Lower leg skin (tissue), 4 donors: ENCODE measurements around the gene FOXL1. TPM values are rescaled to one million over a fixed set of nuclear protein-coding genes. Genes with fewer than 3 reads are reported as not detected.

ENCODE experiments used
- DNase-seq, 2 donors: peaks; one replicate each; pipeline ENCODE4 v3.0.0-alpha.2; 2019; ENCODE audit warnings: low spot score in 2 of 2
- H3K4me3 ChIP-seq: fragments of 200-600 bp; sonication (generic); 2 replicates; pipeline ENCODE4 v1.5.1; 2017; ENCODE audit warnings: mild to moderate bottlenecking, low read depth; ENCODE audit not compliant: poor library complexity, severe bottlenecking
- POLR2A ChIP-seq, 2 donors: fragments of 450-650 bp; IDR thresholded peaks; one replicate each; pipeline ENCODE4 v1.6.1; 2016 to 2017; ENCODE audit warnings: antibody characterized with exemption in 2 of 2, mild to moderate bottlenecking in 1 of 2, moderate library complexity in 1 of 2
- WGBS, 2 donors: methylation state at CpG; one replicate each; pipeline ENCODE4 v1.1.5; 2018; 5-methylcytosine and 5-hydroxymethylcytosine counted together
- intact Hi-C: fragments of 100-400 bp; cut with DNase I; formaldehyde crosslinking; loops from one replicate; pipeline ENCODE4 v1.15.0; 2023; ENCODE audit warnings: low total_unique reads
- total RNA-seq, 4 donors: library from RNA; depleted of rRNA; stranded (reverse); fragments of >200 nt; gene quantifications; one replicate each; pipeline ENCODE4 v1.1.0, GENCODE V29; 2016
- TF ChIP-seq, protein P1 (sequence below), 3 donors: fragments of 450-650 bp; IDR thresholded peaks; one replicate each; pipeline ENCODE4 v1.5.1; 2016; ENCODE audit warnings: antibody characterized with exemption in 3 of 3, mild to moderate bottlenecking in 3 of 3, moderate library complexity in 2 of 3

The FOXL1 gene
- total RNA-seq, 4 donors from 2014 or later: 0.23 to 0.49 TPM; not detected in 2

DNA sequence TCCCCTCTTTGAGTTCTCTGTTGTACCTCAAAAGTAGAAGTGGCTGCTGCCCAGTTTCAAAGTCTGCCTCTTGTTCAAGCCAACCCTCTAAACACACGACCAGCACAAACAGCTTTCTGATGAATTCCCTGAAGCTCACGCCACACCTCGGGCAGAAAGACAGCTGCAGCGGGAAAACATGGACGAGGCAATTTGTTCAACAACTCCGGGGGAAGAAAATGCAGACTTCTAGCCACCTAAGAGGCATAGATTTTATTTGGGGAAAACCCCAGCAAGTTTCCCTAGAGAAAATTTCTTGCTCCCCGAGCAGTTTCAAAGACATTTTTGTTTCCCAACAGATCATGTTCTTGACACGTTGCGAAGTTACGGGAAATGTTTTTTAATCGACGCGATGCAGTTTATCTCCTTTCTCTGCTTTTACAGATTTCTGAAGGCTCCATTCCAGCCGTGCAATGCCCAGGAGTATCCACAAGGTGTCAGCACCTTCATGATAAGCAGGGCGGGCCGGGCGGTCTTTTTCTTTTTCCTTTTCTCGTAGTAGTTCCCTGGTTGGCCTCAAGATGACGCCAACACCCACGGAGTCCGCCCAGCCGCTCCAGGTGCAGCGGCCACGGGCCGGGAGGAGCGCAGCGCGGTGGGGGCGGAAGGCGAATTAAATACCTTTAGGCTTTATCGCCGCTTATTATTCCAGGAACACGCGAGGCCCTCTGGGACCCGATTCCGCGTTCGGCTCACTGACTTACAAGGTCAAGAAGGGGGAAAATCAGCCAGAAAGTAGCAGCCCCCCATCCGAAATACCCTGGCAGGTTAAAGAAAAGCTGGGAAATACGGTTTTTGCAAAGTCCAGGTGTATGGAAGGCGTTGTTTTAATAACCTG, 14.6 kb upstream of the FOXL1 start:
- intact Hi-C loops: no loop called here

DNA sequence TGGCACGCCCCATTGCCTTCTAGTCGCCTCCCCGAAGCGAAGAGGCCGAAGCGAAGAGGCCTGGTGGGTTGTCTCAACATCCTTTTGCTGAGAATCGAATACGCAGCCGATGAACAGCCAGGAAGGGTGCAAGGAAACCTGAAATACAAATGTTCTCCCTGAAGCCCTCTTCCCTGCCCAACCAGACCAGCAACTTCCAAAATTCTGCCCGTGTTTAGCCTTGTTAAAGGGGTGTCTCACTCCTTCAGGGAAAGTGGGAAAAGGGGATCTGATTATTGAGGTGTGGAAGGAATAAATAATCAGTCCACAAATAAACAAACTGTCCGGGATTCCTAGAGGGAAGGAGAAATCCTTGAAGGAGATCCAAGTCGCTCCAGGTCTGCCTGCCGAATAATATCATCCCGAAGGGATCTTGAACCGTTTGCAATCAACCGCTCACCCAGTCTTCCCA, 13.1 kb upstream of the FOXL1 start:
- no peak for DNase-seq
- H3K4me3 ChIP-seq: no peak overlapping the region
- WGBS, 2 donors: 31 to 32% methylated on average over 16 of the region's 16 CpGs
- intact Hi-C loops: loop anchor here (5.0 kb wide), 1 partner anchor 712 kb away; no protein-coding TSS in a partner anchor
- no peak for TF ChIP-seq POLR2A (IDR thresholded peaks at IDR 0.05)
- TF ChIP-seq, protein P1, sequence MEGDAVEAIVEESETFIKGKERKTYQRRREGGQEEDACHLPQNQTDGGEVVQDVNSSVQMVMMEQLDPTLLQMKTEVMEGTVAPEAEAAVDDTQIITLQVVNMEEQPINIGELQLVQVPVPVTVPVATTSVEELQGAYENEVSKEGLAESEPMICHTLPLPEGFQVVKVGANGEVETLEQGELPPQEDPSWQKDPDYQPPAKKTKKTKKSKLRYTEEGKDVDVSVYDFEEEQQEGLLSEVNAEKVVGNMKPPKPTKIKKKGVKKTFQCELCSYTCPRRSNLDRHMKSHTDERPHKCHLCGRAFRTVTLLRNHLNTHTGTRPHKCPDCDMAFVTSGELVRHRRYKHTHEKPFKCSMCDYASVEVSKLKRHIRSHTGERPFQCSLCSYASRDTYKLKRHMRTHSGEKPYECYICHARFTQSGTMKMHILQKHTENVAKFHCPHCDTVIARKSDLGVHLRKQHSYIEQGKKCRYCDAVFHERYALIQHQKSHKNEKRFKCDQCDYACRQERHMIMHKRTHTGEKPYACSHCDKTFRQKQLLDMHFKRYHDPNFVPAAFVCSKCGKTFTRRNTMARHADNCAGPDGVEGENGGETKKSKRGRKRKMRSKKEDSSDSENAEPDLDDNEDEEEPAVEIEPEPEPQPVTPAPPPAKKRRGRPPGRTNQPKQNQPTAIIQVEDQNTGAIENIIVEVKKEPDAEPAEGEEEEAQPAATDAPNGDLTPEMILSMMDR (IDR thresholded peaks at IDR 0.05): no peak

More for the DNA sequence above, 14.6 kb upstream of the FOXL1 start:
- H3K4me3 ChIP-seq: no peak overlapping the region
- TF ChIP-seq, protein P1 (IDR thresholded peaks at IDR 0.05): peak; percentile 76 to 99 (median 80)
- no peak for TF ChIP-seq POLR2A (IDR thresholded peaks at IDR 0.05)
- DNase-seq: peak; percentile 92 to 98
- 1% methylated on average over 41 of the region's 41 CpGs for WGBS, 2 donors

DNA sequence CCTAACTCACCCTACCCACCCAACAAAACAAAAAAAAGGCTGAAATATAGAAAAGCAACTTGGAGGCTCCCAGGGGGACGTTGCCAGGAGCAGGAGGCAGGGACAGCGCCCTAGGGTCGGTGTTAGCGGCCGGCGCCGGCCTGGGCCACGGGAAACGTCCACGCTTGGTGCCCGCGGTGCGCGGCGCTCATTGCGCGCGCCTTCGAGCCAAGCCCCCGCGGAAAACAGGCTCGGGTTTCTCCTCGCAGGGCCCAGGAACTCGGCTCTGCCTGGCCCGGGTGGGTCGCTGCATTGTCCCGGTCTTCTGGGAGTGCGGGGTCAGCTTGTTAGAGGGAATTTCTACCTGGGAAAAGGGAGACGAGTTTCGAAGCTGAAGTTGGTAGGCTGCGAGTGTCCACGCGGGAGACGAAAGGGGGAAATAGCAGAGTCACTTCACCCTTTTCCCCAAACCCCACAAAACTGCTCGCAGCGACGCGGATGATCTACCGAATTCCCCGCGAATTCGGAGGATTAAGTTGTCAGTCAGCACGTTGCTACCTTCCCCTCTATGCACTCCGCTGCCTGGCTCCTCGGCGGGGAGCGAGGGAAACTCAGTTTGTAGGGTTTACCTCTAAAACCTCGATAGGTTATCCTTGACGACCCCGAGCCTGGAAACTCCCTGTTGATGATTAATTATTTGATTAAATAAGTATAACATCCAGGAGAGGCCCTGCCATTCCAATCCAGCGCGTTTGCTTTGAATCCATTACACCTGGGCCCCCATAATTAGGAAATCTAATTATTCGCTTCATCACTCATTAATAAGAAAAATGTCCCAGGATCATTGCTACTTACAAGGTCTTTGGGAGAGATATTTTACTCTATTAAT, 12.5 kb upstream of the FOXL1 start:
- intact Hi-C loops: loop anchor here (2.0 to 5.0 kb wide), 2 partner anchors 497 to 711 kb away; no protein-coding TSS in a partner anchor
- TF ChIP-seq, protein P1 (IDR thresholded peaks at IDR 0.05): no peak
- no peak for TF ChIP-seq POLR2A (IDR thresholded peaks at IDR 0.05)
- DNase-seq: no peak
- no peak overlapping the region for H3K4me3 ChIP-seq
- WGBS, 2 donors: 9 to 10% methylated on average over 49 to 53 of the region's 53 CpGs

GRCh38 chr16:86566601-86566965, 11.8 kb upstream of the FOXL1 start, which contains the start of gene FOXC2:
TSS of gene FOXC2 (plus strand) at chr16:86566829. CDS start at chr16:86567336, 507 bp downstream.
- TF ChIP-seq POLR2A (IDR thresholded peaks at IDR 0.05): no peak
- TF ChIP-seq, protein P1 (IDR thresholded peaks at IDR 0.05): no peak
- DNase-seq: peak; percentile 63 to 95
- intact Hi-C loops: loop anchor here (2.0 to 5.0 kb wide), 2 partner anchors 496 to 711 kb away; no protein-coding TSS in a partner anchor
- no peak within 1 kb of the TSS for H3K4me3 ChIP-seq
- 2 to 4% methylated on average over 30 of the region's 30 CpGs for WGBS, 2 donors

DNA sequence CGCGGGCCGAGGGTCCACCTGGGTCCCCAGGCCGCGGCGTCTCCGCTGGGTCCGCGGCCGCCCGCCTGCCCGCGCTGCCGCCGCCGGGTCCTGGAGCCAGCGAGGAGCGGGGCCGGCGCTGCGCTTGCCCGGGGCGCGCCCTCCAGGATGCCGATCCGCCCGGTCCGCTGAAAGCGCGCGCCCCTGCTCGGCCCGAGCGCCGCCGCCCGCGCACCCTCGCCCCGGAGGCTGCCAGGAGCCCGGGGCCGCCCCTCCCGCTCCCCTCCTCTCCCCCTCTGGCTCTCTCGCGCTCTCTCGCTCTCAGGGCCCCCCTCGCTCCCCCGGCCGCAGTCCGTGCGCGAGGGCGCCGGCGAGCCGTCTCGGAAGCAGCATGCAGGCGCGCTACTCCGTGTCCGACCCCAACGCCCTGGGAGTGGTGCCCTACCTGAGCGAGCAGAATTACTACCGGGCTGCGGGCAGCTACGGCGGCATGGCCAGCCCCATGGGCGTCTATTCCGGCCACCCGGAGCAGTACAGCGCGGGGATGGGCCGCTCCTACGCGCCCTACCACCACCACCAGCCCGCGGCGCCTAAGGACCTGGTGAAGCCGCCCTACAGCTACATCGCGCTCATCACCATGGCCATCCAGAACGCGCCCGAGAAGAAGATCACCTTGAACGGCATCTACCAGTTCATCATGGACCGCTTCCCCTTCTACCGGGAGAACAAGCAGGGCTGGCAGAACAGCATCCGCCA, 11.2 kb upstream of the FOXL1 start:
- WGBS, 2 donors: 1 to 2% methylated on average over 41 to 54 of the region's 88 CpGs
- TF ChIP-seq, protein P1 (IDR thresholded peaks at IDR 0.05): no peak
- TF ChIP-seq POLR2A (IDR thresholded peaks at IDR 0.05): no peak
- H3K4me3 ChIP-seq: no peak overlapping the region
- no peak for DNase-seq
- intact Hi-C loops: loop anchor here (2.0 to 5.0 kb wide), 2 partner anchors 496 to 710 kb away; no protein-coding TSS in a partner anchor
